Gastrocnemius medialis (tissue), 4 donors: ENCODE measurements around the gene ABHD17A.

ENCODE experiments used
- CTCF ChIP-seq, 5 experiments: fragments of 450-650 bp in 3 of 5; fragments of 200-600 bp in 2 of 5; sonication (generic) in 2 of 5; IDR thresholded peaks in 4 of 5; conservative IDR thresholded peaks in 1 of 5; 1 replicate in 4 of 5; 2 replicates in 1 of 5; pipeline ENCODE4 v1.5.1; 2016 to 2019; ENCODE audit warnings: antibody characterized with exemption in 5 of 5, mild to moderate bottlenecking in 3 of 5, moderate library complexity in 3 of 5
- POLR2A ChIP-seq, 2 donors: fragments of 450-650 bp; IDR thresholded peaks; one replicate each; pipeline ENCODE4 v1.6.1; 2017; ENCODE audit warnings: antibody characterized with exemption in 2 of 2, mild to moderate bottlenecking in 2 of 2, moderate library complexity in 2 of 2

- TF ChIP-seq CTCF (IDR thresholded peaks at IDR 0.05 in 4 of 5, conservative IDR thresholded peaks at IDR 0.05 in 1 of 5): no peak
- TF ChIP-seq POLR2A (IDR thresholded peaks at IDR 0.05): no peak
Measured at GRCh38 chr19:1923319-1923718, 38.0 kb upstream of the ABHD17A start.
